ENCODE data around the gene PDE6B. TPM values are rescaled to one million over a fixed set of nuclear protein-coding genes. Genes with fewer than 3 reads are reported as not detected.

The PDE6B gene
- total and polyA plus RNA-seq, 12 donors, result 0.73 to 6.2 (median 3.6) TPM

DNA sequence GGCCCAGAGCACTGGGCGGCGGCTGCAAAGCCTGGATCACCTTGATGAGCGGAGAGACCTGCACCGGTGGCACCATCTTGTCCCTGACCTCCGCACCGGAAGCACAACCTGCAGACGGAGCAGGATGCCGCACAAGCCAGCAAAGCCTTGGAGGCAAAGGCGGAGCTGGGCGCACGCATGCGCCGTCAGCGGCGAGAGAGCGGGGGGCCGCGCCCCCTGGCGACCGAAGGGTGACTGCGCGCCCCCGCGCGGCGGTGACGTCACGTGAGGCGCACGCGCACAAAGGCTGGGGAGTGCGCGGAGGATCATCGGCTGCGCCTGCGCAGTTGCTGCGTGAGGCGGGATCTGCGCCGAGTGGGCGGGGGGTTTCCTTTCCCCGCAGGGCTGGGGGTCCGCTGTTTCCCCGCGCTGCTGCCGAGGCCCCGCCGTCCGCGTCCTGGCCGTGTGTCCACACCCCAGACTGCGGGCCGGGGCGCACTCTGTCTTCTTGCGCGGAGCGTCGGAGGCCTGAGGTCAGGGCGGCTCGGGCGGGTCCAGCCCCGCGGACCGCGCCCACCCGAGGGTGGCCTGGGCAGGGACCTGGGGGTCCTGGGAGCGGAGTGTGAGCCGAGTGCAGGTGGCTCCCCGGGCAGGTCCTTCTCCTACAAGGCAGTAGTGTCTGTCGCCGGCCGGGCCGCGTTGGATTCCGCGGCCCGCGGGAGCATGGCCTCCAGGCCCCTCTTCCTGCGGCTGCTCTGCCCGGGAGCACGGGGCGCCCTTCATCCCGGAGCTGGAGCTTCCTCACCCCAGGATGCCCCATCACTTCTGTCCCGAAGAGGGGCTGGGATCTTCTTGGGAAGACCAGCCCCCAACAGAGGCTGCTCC lies 49.0 kb downstream of the PDE6B start, which contains the start of the genes ATP5ME and MYL5:
TSS of gene ATP5ME (minus strand) at position 105 of the 864 bp plus-strand sequence. CDS start at position 76, 29 bp downstream.
TSS of gene MYL5 (plus strand) at position 371 of the 864 bp plus-strand sequence. CDS start 3,485 bp downstream, outside the sequence.
- intact Hi-C loops (cut with DNase I), result no loop called here
- WGBS, 2 donors, result 0 to 1% methylated on average over 76 to 84 of the region's 84 CpGs
- Histone ChIP-seq H3K4me1 (peaks cover 5 to 33% (median 26%) of the 10 kb centered on the region in 9 donors), H3K27ac (peak within 1 kb of the TSS; percentile 57 to 99 (median 95)), H3K4me3 (peak within 1 kb of the TSS; percentile 70 to 100 (median 89)), H3K36me3 (peaks cover 0 to 32% (median 17%) of the 10 kb centered on the region in 9 donors), H3K9me3 (no peaks in the 10 kb centered on the region), H3K27me3 (no peaks in the 10 kb centered on the region)
- peak; percentile 96 to 97 for DNase-seq
- TF ChIP-seq, protein P1, sequence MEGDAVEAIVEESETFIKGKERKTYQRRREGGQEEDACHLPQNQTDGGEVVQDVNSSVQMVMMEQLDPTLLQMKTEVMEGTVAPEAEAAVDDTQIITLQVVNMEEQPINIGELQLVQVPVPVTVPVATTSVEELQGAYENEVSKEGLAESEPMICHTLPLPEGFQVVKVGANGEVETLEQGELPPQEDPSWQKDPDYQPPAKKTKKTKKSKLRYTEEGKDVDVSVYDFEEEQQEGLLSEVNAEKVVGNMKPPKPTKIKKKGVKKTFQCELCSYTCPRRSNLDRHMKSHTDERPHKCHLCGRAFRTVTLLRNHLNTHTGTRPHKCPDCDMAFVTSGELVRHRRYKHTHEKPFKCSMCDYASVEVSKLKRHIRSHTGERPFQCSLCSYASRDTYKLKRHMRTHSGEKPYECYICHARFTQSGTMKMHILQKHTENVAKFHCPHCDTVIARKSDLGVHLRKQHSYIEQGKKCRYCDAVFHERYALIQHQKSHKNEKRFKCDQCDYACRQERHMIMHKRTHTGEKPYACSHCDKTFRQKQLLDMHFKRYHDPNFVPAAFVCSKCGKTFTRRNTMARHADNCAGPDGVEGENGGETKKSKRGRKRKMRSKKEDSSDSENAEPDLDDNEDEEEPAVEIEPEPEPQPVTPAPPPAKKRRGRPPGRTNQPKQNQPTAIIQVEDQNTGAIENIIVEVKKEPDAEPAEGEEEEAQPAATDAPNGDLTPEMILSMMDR (IDR thresholded peaks at IDR 0.05), result peak; percentile 85 to 99 (median 96)
- peak; percentile 86 to 95 (median 89) for ATAC-seq

DNA sequence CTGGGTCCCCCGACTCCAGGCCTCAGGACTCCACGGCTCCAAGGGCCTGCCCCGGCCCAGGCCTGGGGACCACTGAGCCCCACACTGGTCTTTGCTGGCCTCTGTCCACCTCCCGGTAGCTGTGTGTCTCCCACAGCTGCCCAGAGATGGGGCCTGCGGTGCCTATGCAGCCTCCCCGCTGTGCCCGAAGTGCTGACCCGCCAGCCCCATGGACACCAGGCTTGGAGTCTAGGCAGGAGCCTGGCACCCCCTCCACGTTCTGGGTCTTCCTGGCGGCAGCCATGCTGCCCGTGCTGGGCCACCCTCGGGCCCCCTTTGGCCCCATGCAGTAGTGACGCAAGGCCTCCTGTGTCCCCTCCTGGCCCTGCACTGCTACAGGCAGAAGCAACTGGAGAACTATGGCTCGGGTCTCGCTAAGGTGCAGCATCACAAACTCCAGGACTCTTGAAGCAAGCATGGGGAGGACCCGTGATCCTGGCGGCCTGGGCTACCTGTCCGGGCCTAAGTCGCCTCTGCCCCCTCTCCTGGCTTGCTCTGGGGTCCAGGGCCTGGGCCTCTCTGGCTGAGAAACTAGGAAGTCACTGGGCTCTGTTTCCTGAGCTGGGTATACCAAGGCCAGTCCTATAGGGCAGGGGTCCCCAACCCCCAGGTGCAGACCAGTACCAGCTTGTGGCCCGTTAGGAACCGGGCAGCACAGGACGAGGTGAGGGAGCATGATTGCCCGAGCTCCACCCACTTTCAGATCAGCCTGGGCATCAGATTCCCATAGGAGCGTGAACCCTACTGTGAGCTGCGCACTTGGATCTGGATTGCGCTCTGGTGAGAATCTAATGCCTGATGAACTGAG lies 49.9 kb downstream of the PDE6B start:
- H3K27ac ChIP-seq, result peak overlapping the region in 9 of 10 donors; percentile 91 to 99 (median 96)
- TF ChIP-seq, protein P1 (IDR thresholded peaks at IDR 0.05), result no peak
- H3K27me3 ChIP-seq, result no peaks in the 10 kb centered on the region
- no peaks in the 10 kb centered on the region for H3K9me3 ChIP-seq
- WGBS, 2 donors, result 66 to 68% methylated on average over 26 of the region's 26 CpGs
- H3K36me3 ChIP-seq, result peaks cover 0 to 30% (median 17%) of the 10 kb centered on the region in 9 donors
- intact Hi-C loops (cut with DNase I), result no loop called here
- peak overlapping the region; percentile 70 to 100 (median 89) for H3K4me3 ChIP-seq
- H3K4me1 ChIP-seq, result peaks cover 5 to 34% (median 28%) of the 10 kb centered on the region in 9 donors
- ATAC-seq, result peak; percentile 3 to 35 (median 11)
- DNase-seq, result no peak

DNA sequence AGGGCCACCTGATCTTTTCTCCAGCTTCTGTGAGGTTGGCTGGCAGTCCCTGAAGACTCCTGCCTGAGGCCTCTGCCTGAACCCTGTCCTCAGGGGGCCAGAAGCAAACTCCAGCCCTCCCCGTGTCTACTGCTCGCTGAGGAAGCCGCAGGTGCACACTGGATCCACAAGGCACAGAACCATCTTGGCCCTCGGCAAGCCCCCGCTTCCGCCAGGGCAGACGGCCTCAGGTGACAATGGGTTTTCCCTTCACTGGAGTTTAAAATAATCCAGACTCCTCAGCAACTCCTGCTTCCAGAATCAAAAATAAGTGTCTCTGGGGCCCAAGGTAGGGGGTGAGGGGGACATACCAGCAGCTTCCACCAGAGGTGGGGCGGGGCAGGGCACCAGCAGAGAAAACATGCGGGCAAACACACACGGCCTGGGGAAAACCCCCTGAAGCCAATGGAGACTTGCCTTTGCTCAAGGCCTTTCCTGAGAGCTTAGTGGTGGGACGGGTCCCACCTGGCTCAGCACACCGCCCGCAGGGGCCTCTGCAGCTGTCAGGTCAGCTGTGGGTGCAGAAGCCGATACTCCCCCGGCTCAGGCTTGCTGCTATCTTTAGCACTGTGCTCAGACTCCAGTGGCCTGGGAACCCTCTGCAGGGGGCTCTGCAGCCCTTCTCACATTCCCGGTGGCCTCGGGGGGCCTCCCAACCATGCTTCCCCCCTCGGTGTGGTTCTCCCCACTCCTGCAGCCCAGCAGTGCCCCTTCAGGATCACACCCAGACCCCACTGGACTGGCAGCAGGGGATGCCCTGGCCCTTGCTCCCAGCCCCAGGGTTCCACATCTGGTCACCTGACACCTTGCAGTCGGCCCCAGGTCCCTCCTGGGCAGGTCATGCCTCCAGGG lies 50.9 kb downstream of the PDE6B start:
- ATAC-seq (no peak), DNase-seq (no peak)
- 51 to 61% methylated on average over 19 of the region's 19 CpGs for WGBS, 2 donors
- H3K27me3 ChIP-seq, result no peaks in the 10 kb centered on the region
- H3K4me3 ChIP-seq, result no peak overlapping the region
- intact Hi-C loops (cut with DNase I), result no loop called here
- peaks cover 12 to 44% (median 37%) of the 10 kb centered on the region in 9 donors for H3K4me1 ChIP-seq
- H3K36me3 ChIP-seq, result peaks cover 0 to 20% (median 14%) of the 10 kb centered on the region in 9 donors
- H3K9me3 ChIP-seq, result no peaks in the 10 kb centered on the region
- H3K27ac ChIP-seq, result no peak overlapping the region
- TF ChIP-seq, protein P1 (IDR thresholded peaks at IDR 0.05), result no peak

Data from heart right ventricle (tissue), 16 donors.